ENCODE results near the gene PRKN. TPM values are rescaled to one million over a fixed set of nuclear protein-coding genes. Genes with fewer than 3 reads are reported as not detected.

PRKN gene
- total and polyA plus RNA-seq, 2 experiments from 2014 or later: 2.3 to 3.9 TPM

- Histone ChIP-seq H3K4me2 (no peak overlapping the region), H3K9me2 (replicated peaks; ENCODE audit: insufficient read depth) (no peaks in the 10 kb centered on the region), H3K9me3 (ENCODE audit: low read depth) (no peaks in the 10 kb centered on the region), H3K36me3 (replicated peaks; ENCODE audit: insufficient read depth, low read depth) (no peaks in the 10 kb centered on the region), H2AFZ (no peak overlapping the region), H4K20me1 (ENCODE audit: insufficient read depth, poor library complexity, severe bottlenecking) (no peaks in the 10 kb centered on the region), H3K4me1 (ENCODE audit: insufficient read depth) (no peaks in the 10 kb centered on the region), H3K27me3 (no peaks in the 10 kb centered on the region), H3K79me2 (no peaks in the 10 kb centered on the region), H3K27ac (no peak overlapping the region), H3K4me3 (no peak overlapping the region)
- no peak for DNase-seq (ENCODE audit: low spot score)
- WGBS (ENCODE audit: low lambda C conversion rate, missing lambda C conversion rate): 88% methylated on average over 2 of the region's 2 CpGs
- TF ChIP-seq EZH2phosphoT487 (IDR thresholded peaks at IDR 0.05; ENCODE audit: low read depth, severe bottlenecking, unreplicated experiment) (no peak), CTCF (IDR thresholded peaks at IDR 0.05; ENCODE audit: poor library complexity) (no peak), EZH2 (IDR thresholded peaks at IDR 0.05; ENCODE audit: borderline replicate concordance) (no peak)
These were observed 779.1 kb downstream of the PRKN start for GRCh38 chr6:161948462-161948861.

- no peak for TF ChIP-seq EZH2 (IDR thresholded peaks at IDR 0.05; ENCODE audit: borderline replicate concordance)
- 53% methylated on average over 4 of the region's 4 CpGs for WGBS (ENCODE audit: low lambda C conversion rate, missing lambda C conversion rate)
- Histone ChIP-seq H3K79me2 (no peaks in the 10 kb centered on the region), H3K9me2 (replicated peaks; ENCODE audit: insufficient read depth) (no peaks in the 10 kb centered on the region), H3K27me3 (no peaks in the 10 kb centered on the region), H3K9me3 (ENCODE audit: low read depth) (no peaks in the 10 kb centered on the region), H3K4me2 (no peak overlapping the region), H2AFZ (no peak overlapping the region), H3K4me3 (no peak overlapping the region), H3K36me3 (replicated peaks; ENCODE audit: insufficient read depth, low read depth) (no peaks in the 10 kb centered on the region), H3K27ac (no peak overlapping the region), H4K20me1 (ENCODE audit: insufficient read depth, poor library complexity, severe bottlenecking) (no peaks in the 10 kb centered on the region), H3K4me1 (ENCODE audit: insufficient read depth) (no peaks in the 10 kb centered on the region)
- no peak for DNase-seq (ENCODE audit: low spot score)
These were observed 780.2 kb downstream of the PRKN start for GRCh38 chr6:161947371-161947770.

- 74% methylated on average over 3 of the region's 3 CpGs for WGBS (ENCODE audit: low lambda C conversion rate, missing lambda C conversion rate)
- Histone ChIP-seq H3K9me3 (ENCODE audit: low read depth) (no peaks in the 10 kb centered on the region), H3K27ac (no peak overlapping the region), H3K79me2 (no peaks in the 10 kb centered on the region), H4K20me1 (ENCODE audit: insufficient read depth, poor library complexity, severe bottlenecking) (no peaks in the 10 kb centered on the region), H3K36me3 (replicated peaks; ENCODE audit: insufficient read depth, low read depth) (no peaks in the 10 kb centered on the region), H2AFZ (no peak overlapping the region), H3K4me2 (no peak overlapping the region), H3K4me1 (ENCODE audit: insufficient read depth) (no peaks in the 10 kb centered on the region), H3K27me3 (no peaks in the 10 kb centered on the region), H3K4me3 (no peak overlapping the region), H3K9me2 (replicated peaks; ENCODE audit: insufficient read depth) (no peaks in the 10 kb centered on the region)
- no peak for TF ChIP-seq EZH2 (IDR thresholded peaks at IDR 0.05; ENCODE audit: borderline replicate concordance)
- TF ChIP-seq CTCF (IDR thresholded peaks at IDR 0.05; ENCODE audit: poor library complexity): no peak
- TF ChIP-seq EZH2phosphoT487 (IDR thresholded peaks at IDR 0.05; ENCODE audit: low read depth, severe bottlenecking, unreplicated experiment): no peak
- DNase-seq (ENCODE audit: low spot score): no peak
These were observed 781.1 kb downstream of the PRKN start for GRCh38 chr6:161946461-161946860.

GRCh38 chr6:161943561-161943960 lies 784.0 kb downstream of the PRKN start:
- no peaks in the 10 kb centered on the region for H3K9me3 ChIP-seq (ENCODE audit: low read depth)
- H3K4me1 ChIP-seq (ENCODE audit: insufficient read depth): no peaks in the 10 kb centered on the region
- no peak overlapping the region for H3K4me3 ChIP-seq
- H3K79me2 ChIP-seq: no peaks in the 10 kb centered on the region
- H3K4me2 ChIP-seq: no peak overlapping the region
- no peak overlapping the region for H3K27ac ChIP-seq
- H3K27me3 ChIP-seq: no peaks in the 10 kb centered on the region
- TF ChIP-seq CTCF (IDR thresholded peaks at IDR 0.05; ENCODE audit: poor library complexity) (no peak), EZH2phosphoT487 (IDR thresholded peaks at IDR 0.05; ENCODE audit: low read depth, severe bottlenecking, unreplicated experiment) (no peak), EZH2 (IDR thresholded peaks at IDR 0.05; ENCODE audit: borderline replicate concordance) (no peak)
- DNase-seq (ENCODE audit: low spot score): no peak
- H3K36me3 ChIP-seq (replicated peaks; ENCODE audit: insufficient read depth, low read depth): no peaks in the 10 kb centered on the region
- no peak overlapping the region for H2AFZ ChIP-seq
- H4K20me1 ChIP-seq (ENCODE audit: insufficient read depth, poor library complexity, severe bottlenecking): no peaks in the 10 kb centered on the region
- H3K9me2 ChIP-seq (replicated peaks; ENCODE audit: insufficient read depth): no peaks in the 10 kb centered on the region
